GM21737 (cell line): ENCODE measurements around the gene PCBP3.

Experiments used
- ATAC-seq: cut with Tn5 transposase; IDR thresholded peaks from one replicate; pipeline ENCODE4 v1.9.1; 2021; ENCODE audit warnings: mild to moderate bottlenecking, moderate library complexity; ENCODE audit not compliant: unreplicated experiment

The PCBP3 gene

DNA sequence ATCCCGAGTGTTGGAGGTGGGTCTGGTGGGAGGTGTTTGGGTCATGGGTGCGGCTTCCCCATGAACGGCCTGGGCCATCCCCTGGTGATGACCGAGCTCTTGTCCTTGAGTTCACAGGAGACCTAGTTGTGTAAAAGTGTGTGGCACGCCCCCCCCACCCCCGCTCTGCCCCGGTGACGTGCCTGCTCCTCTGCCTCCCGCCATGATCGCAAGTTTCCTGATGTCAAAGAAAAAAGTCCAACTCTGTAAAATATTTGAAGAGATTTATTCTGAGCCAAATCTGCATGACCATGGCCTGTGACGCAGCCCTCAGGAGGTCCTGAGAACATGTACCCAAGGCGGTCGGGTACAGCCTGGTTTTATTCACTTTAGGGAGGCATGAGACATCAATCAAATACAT, 212.9 kb downstream of the PCBP3 start:
- ATAC-seq, result no peak

GRCh38 chr21:45856906-45857305, 213.4 kb downstream of the PCBP3 start:
- no peak for ATAC-seq

- no peak for ATAC-seq
These were observed 214.2 kb downstream of the PCBP3 start for GRCh38 chr21:45857761-45858160.

GRCh38 chr21:45858180-45858579, 214.7 kb downstream of the PCBP3 start:
- no peak for ATAC-seq

GRCh38 chr21:45859041-45859761, 215.7 kb downstream of the PCBP3 start:
- ATAC-seq, result no peak

- no peak for ATAC-seq
These were observed 216.3 kb downstream of the PCBP3 start for GRCh38 chr21:45859762-45860357.

DNA sequence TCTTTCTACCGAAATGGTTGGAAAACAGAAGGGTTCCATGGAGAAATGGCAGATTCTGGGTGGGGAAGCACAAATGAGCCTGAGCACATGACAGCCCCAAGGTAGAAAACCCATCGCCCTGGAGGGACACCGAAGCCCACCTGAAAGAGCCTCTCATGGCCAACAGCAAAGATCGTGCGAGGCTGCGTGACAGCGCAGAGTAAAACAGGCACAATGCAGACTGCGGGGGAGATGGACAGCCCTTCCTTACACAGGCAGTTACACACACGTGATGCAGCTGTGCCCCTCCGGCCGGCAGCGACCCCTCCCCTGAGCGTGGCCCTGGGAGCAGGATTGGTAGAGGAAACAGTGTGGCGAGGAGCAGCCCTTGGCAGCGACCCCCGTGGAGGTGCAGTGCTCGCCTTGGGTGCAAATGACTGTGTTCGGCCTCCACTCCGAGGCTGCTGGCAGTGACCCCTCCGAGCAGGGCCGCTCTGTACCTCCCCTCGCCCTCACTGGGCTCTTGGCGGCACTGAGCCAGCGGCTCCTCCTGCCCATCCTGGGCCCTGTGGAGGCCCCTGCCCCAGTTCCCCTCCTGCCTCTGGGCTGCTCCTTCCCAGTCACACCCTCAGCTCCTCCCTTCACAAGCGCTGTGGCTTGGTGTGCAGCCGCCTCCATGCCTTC, 217.1 kb downstream of the PCBP3 start:
- ATAC-seq, result no peak

GRCh38 chr21:45861156-45861870, 217.8 kb downstream of the PCBP3 start:
- no peak for ATAC-seq

DNA sequence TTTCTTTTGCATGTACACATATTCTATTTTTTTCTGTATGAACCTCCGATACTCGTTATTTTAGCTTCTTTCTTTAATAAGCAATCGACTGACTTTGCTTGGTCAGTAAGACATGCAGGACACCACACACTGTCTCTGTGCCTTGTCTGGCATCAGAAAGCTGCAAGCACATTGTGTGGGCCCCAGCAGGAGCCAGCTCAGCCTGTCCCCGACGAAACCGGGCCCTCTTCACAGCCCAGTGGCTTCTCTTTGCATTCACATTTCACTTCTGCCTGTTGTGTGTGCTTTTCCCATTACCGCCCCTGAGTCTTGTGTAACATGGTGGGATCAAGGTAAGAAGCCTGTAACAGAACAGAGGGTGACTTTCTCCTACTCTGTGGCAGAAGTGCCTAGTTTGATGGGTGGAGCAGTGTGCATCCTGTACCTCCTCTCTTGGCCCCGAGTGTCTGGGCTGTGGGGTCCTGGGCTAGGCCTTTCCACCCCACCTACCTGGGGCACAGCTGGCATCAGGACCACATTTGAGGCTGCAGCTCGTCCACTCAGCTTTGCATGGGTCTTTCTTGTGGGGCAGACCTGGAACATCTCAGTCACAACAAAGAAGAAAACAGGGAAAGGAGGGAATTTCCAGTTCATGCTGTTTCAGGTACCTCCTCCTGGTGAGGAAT, 219.2 kb downstream of the PCBP3 start:
- no peak for ATAC-seq

DNA sequence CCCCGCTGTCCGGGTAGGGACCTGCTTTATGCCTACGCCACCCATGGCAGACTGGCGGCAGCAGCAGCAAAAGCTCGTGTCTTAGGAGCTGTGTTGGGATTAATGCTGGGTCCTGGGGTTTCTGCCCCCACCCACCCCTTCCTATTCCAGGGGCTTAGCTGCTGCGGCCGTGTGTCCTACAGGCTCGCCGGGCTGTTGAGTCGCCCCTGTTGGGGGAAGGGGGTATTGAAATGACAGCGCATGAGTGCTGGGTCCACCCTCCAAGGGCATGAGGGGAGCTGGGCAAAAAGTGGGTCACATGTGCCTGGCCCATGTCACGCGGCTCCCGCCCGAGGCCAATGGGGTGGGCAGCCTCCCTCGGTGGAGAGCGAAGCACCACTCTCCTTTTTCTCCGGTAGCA, 219.7 kb downstream of the PCBP3 start:
- ATAC-seq, result no peak

DNA sequence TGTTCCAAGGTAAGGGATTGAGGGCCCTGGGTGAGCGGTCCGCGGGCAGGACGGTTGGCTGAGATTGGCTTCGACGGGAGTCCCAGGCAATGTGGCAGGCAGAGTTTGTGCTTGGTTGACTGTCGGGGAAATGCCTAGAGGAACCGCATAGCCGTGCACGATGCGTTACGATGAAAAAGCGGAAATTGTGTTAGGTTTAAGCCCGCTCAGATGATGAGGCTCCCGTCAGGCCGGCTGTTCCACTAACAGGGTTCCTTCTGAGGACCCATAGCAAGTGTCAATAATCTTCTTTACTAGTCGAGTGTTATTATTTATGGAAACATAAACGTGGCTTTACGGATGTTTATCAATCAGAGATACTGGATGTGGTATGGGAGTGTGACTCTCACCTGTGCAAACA, 220.2 kb downstream of the PCBP3 start:
- ATAC-seq, result no peak

- no peak for ATAC-seq
These were observed 220.9 kb downstream of the PCBP3 start for GRCh38 chr21:45864436-45864835.

DNA sequence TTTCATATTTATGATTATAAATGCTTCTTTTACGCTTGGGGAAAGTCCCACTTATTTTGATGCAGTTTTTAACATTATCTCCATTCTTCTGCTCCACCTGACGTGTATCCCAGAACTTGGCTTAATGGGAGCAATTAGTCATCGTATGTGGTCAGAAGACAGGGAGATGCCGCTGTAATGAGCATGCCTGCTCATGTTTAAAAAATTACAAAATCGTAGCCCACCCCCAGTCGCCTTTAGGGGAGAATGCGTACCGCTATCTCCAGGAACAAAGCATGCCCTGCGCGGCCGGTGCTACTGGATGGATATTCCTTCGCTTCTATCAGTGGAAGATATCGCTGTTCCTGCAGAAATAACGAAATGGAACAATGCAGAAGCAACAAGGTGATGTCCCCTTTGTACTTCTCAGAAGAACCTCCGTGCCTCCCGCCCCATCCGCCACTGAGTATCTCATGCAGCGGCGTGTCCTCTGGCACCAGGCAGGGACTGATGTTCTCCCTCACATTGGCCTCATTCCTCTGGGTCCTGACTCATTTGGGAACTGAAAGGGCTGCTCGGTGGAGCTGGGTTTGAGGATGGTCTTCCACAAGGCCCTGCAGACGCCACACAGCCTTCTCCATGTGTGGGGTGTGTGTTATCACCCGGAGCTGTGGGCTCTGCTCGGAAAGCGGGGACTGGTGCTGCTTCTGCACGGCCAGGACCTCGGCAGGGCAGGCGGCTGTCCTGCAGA, 221.7 kb downstream of the PCBP3 start:
- no peak for ATAC-seq

DNA sequence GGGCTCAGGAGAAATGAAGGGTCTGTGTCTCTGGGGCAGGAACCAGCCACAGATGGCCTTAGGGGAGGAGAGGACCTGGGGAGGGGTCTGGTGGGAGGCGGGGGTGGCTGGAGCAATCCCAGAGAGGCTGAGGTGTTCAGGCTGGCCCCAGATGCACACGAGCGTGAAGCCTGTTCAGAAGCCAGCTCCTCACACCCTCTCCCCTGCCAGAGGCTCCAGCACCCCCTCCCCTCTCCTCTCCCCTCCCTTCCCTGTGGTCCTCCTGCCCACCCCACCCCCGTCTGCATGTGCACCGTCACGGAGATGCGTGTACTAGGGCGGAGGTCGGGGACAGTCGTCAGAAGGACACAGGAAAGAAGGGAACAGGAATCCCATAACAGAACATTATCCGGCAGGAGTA, 223.0 kb downstream of the PCBP3 start:
- ATAC-seq, result no peak

- no peak for ATAC-seq
These were observed 223.6 kb downstream of the PCBP3 start for GRCh38 chr21:45867041-45867666.

GRCh38 chr21:45867671-45868081, 224.2 kb downstream of the PCBP3 start:
- ATAC-seq, result no peak

DNA sequence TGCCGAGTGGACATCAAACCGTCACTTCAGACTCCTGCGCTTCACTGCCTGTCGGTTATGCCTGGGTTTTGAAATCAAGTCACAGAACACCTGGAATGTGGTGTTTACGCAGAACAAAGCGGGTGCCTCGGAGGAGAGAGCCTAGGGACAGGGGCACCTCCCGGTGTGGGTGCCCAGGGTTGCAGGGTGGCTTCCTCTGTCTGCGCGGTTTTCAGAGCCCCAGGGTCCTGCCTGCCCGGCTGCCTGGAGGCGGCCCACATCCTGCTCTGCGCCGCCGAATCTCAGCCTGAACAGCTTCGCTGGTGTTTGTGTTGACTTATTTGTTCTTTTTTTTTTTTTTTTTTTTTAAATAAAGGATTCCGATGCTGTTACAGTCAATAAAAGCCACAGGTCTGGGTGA, 224.6 kb downstream of the PCBP3 start:
- no peak for ATAC-seq

DNA sequence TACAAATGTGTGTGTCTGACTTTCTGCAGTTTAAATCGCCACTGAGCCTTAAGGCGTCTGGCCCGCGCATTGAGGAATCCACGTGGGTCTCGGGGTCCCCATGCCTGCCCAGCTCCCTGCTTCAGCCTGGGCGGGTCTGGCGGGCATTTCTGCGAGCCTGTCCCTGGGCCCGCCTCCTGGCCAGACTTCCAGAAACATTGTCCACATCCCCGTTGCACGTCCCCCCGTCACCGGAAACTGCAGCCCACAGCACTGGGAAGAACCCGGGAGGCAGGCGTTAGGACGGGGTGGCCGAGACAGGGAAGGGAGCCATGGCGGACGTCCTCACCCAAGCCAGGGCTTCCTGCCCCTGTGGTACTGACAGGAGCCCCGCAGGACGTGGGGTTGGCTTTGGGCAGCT, 225.0 kb downstream of the PCBP3 start:
- no peak for ATAC-seq

DNA sequence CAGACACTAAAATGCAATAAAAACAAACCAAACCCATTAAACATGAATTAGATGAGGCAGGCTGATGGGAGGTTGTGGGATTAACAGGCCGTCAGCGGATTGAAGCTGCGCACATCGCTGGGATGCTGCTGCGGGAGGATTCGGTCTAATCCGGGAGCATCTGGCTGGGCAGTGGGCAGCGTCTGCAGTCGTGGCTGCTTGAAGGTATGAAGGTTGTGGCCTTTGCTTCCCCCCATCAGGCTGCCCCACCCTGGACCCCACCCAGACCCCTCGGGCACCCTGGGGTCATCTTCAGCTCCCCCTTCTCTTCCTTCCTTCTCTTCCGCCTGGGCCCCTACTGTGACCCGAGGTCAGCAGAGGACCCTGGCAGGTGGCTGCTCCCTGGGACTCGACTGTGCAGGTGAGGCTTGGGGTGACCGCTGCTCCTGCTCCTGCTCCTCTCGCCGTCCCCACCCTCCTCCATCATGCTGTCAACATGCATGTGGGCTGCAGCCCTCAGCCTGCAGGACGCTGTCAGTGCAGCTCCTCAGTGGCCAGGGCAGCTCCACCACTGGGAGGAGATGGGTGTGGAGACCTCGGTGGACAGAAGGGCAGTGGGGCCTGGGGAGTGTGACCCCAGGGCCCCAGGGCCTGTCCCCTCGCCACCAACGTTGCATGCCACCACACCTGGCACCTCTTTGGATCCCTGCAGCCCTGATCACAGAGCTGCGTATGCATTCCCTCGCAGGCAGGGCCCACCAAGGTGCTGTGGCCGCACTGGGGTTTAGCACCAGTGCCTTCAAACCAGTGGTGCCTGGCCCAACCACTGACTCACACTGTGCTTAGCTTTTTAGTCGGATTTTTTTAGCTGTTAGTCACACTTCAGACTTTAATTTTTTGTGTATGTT, 225.8 kb downstream of the PCBP3 start:
- no peak for ATAC-seq
